WTC11 (cell line): ENCODE results near the gene ENKUR. TPM values are rescaled to one million over a fixed set of nuclear protein-coding genes. Genes with fewer than 3 reads are reported as not detected.
A peak's percentile ranks its signal among the peaks of the same experiment; 100 is the strongest.

Experiments
- ATAC-seq: fragments of 200-7000 bp; cut with Tn5 transposase; 2 replicates; pipeline ENCODE4 v1.10.0; 2021; ENCODE audit warnings: mild to moderate bottlenecking, moderate library complexity
- CTCF ChIA-PET: fragments of 300-600 bp; sonication (Branson Sonifier 250); formaldehyde crosslinking; loops from one replicate; lab custom pipeline; 2021; ENCODE audit warnings: antibody characterized with exemption; lab: Charles Lee
- POLR2A ChIA-PET: fragments of 350-600 bp; sonication (Branson Sonifier 250); formaldehyde crosslinking; loops from one replicate; lab custom pipeline; 2021; ENCODE audit warnings: antibody characterized with exemption; lab: Charles Lee
- DNase-seq: peaks from one replicate; pipeline ENCODE4 v3.0.0; 2021; ENCODE audit warnings: low spot score
- H3K27ac Mint-ChIP-seq: 2 replicates; pipeline ENCODE4 v1.8.0; 2021; ENCODE audit warnings: mixed read lengths
- H3K27me3 Mint-ChIP-seq: 2 replicates; pipeline ENCODE4 v1.8.0; 2021; ENCODE audit warnings: low read depth, mild to moderate bottlenecking, moderate library complexity, mixed read lengths
- H3K36me3 Mint-ChIP-seq: 2 replicates; pipeline ENCODE4 v1.8.0; 2021; ENCODE audit warnings: mixed read lengths
- H3K4me1 Mint-ChIP-seq: 2 replicates; pipeline ENCODE4 v1.8.0; 2022; ENCODE audit warnings: mixed read lengths
- H3K4me3 Mint-ChIP-seq: 2 replicates; pipeline ENCODE4 v1.8.0; 2021; ENCODE audit warnings: mild to moderate bottlenecking, moderate library complexity, mixed read lengths
- H3K9me3 Mint-ChIP-seq: 2 replicates; pipeline ENCODE4 v1.8.0; 2021; ENCODE audit warnings: mixed read lengths
- ATF1 ChIP-seq: sonication (generic); formaldehyde crosslinking; IDR thresholded peaks from 2 replicates; pipeline ENCODE4 v1.8.1; 2023; ENCODE audit warnings: mild to moderate bottlenecking, moderate library complexity, missing genetic modification reagents
- CBFB ChIP-seq: sonication (generic); formaldehyde crosslinking; IDR thresholded peaks from 2 replicates; pipeline ENCODE4 v1.8.1; 2022; ENCODE audit warnings: mild to moderate bottlenecking, low read depth, missing genetic modification reagents
- ELF4 ChIP-seq: sonication (generic); formaldehyde crosslinking; IDR thresholded peaks from 2 replicates; pipeline ENCODE4 v1.8.1; 2022; ENCODE audit warnings: low read depth, mild to moderate bottlenecking, moderate library complexity, missing genetic modification reagents
- ETV6 ChIP-seq: sonication (generic); formaldehyde crosslinking; IDR thresholded peaks from 2 replicates; pipeline ENCODE4 v1.8.1; 2022; ENCODE audit warnings: mild to moderate bottlenecking, missing genetic modification reagents
- GRHL2 ChIP-seq: fragments of 250-450 bp; sonication (Bioruptor Pico); IDR thresholded peaks from 2 replicates; pipeline ENCODE4 v1.8.0; 2022; ENCODE audit warnings: mild to moderate bottlenecking, moderate library complexity; ENCODE audit not compliant: insufficient replicate concordance, severe bottlenecking
- GTF2I ChIP-seq: fragments of 250-450 bp; sonication (Bioruptor Pico); conservative IDR thresholded peaks from 2 replicates; pipeline ENCODE4 v1.4.0; 2021; ENCODE audit warnings: mild to moderate bottlenecking
- IRF2 ChIP-seq: sonication (generic); formaldehyde crosslinking; IDR thresholded peaks from 2 replicates; pipeline ENCODE4 v1.8.0; 2022; ENCODE audit warnings: low read depth, missing genetic modification reagents, borderline replicate concordance
- NR2C2 ChIP-seq: sonication (generic); formaldehyde crosslinking; IDR thresholded peaks from 2 replicates; pipeline ENCODE4 v1.8.0; 2022; ENCODE audit warnings: mild to moderate bottlenecking, missing genetic modification reagents
- RORB ChIP-seq: fragments of 250-450 bp; sonication (Bioruptor Pico); IDR thresholded peaks from 2 replicates; pipeline ENCODE4 v1.9.0; 2021; ENCODE audit warnings: mild to moderate bottlenecking
- SMAD3 ChIP-seq: sonication (generic); formaldehyde crosslinking; IDR thresholded peaks from 2 replicates; pipeline ENCODE4 v1.8.0; 2022; ENCODE audit warnings: missing genetic modification reagents, mild to moderate bottlenecking, borderline replicate concordance
- SMAD4 ChIP-seq: sonication (generic); formaldehyde crosslinking; IDR thresholded peaks from 2 replicates; pipeline ENCODE4 v1.8.0; 2022; ENCODE audit warnings: mild to moderate bottlenecking, missing genetic modification reagents
- SOX15 ChIP-seq: fragments of 250-450 bp; sonication (Bioruptor Pico); IDR thresholded peaks from 2 replicates; pipeline ENCODE4 v1.9.0; 2021; ENCODE audit warnings: mild to moderate bottlenecking
- TP53 ChIP-seq: sonication (generic); formaldehyde crosslinking; IDR thresholded peaks from 2 replicates; pipeline ENCODE4 v1.8.1; 2023; ENCODE audit warnings: mild to moderate bottlenecking, missing genetic modification reagents
- ZBTB21 ChIP-seq: sonication (generic); formaldehyde crosslinking; IDR thresholded peaks from 2 replicates; pipeline ENCODE4 v1.8.1; 2023; ENCODE audit warnings: mild to moderate bottlenecking, missing genetic modification reagents, borderline replicate concordance
- ZNF121 ChIP-seq: sonication (generic); formaldehyde crosslinking; IDR thresholded peaks from 2 replicates; pipeline ENCODE4 v1.8.0; 2023; ENCODE audit warnings: missing genetic modification reagents
- ZNF263 ChIP-seq: sonication (generic); formaldehyde crosslinking; IDR thresholded peaks from 2 replicates; pipeline ENCODE4 v1.8.1; 2022; ENCODE audit warnings: low read depth, mild to moderate bottlenecking, moderate library complexity, missing genetic modification reagents
- ZNF423 ChIP-seq: fragments of 250-450 bp; sonication (Bioruptor Pico); IDR thresholded peaks from 2 replicates; pipeline ENCODE4 v2.1.2; 2022; ENCODE audit warnings: mild to moderate bottlenecking, moderate library complexity
- total RNA-seq: library from RNA; stranded (reverse); gene quantifications from 3 replicates; pipeline ENCODE4 v1.2.3, GENCODE V29; 2021
- TF ChIP-seq, protein P1 (sequence below): fragments of 250-450 bp; sonication (Bioruptor Pico); IDR thresholded peaks from 2 replicates; pipeline ENCODE4 v1.9.0; 2021; ENCODE audit warnings: mild to moderate bottlenecking
- TF ChIP-seq, protein P2 (sequence below): sonication (generic); formaldehyde crosslinking; IDR thresholded peaks from 2 replicates; pipeline ENCODE4 v1.8.1; 2023; ENCODE audit warnings: mild to moderate bottlenecking, missing genetic modification reagents, moderate library complexity
- TF ChIP-seq, protein P3 (sequence below): sonication (generic); formaldehyde crosslinking; IDR thresholded peaks from 2 replicates; pipeline ENCODE4 v1.8.0; 2023; ENCODE audit warnings: missing genetic modification reagents
- TF ChIP-seq, protein P4 (sequence below): fragments of 250-450 bp; sonication (Bioruptor Pico); IDR thresholded peaks from 2 replicates; pipeline ENCODE4 v2.1.2; 2022; ENCODE audit warnings: mild to moderate bottlenecking, moderate library complexity
- TF ChIP-seq, protein P5 (sequence below): sonication (generic); formaldehyde crosslinking; IDR thresholded peaks from 2 replicates; pipeline ENCODE4 v1.8.1; 2022; ENCODE audit warnings: low read depth, mild to moderate bottlenecking, moderate library complexity, missing genetic modification reagents, borderline replicate concordance
- TF ChIP-seq, protein P6 (sequence below): sonication (generic); formaldehyde crosslinking; conservative IDR thresholded peaks from 2 replicates; pipeline ENCODE4 v1.8.1; 2022; ENCODE audit warnings: mild to moderate bottlenecking, missing genetic modification reagents

The ENKUR gene
- total RNA-seq, 1 experiment from 2014 or later = not detected

DNA sequence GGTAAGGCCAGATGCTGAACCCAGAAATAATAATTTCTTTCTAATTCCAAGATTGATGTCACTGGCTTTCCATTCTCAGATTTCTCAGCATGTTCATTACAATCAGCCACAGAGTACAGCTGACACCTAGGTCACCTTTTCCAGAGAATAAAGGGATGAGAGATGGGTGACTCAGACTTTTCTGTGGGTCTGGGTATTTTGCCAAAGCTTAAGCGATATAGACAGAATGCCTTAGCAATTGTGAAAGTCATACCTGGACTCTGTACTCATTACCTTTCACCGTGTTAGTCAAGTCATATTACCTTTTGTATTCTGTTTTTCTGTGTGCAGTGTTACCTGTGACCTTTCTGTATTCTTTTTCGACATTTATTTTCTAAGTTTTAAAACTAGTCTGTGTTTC lies 53.0 kb downstream of the ENKUR start (continued):
- TF ChIP-seq, protein P1, sequence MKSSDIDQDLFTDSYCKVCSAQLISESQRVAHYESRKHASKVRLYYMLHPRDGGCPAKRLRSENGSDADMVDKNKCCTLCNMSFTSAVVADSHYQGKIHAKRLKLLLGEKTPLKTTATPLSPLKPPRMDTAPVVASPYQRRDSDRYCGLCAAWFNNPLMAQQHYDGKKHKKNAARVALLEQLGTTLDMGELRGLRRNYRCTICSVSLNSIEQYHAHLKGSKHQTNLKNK = no peak
- no peak for TF ChIP-seq ATF1 (CRISPR knock-in tag)
- no peak for TF ChIP-seq SMAD4 (CRISPR knock-in tag)
- no peak for TF ChIP-seq ZNF423 (CRISPR knock-in tag)
- no peak for TF ChIP-seq CBFB (CRISPR knock-in tag)
- TF ChIP-seq RORB = no peak
- TF ChIP-seq, all 79 proteins: peak for 0

DNA sequence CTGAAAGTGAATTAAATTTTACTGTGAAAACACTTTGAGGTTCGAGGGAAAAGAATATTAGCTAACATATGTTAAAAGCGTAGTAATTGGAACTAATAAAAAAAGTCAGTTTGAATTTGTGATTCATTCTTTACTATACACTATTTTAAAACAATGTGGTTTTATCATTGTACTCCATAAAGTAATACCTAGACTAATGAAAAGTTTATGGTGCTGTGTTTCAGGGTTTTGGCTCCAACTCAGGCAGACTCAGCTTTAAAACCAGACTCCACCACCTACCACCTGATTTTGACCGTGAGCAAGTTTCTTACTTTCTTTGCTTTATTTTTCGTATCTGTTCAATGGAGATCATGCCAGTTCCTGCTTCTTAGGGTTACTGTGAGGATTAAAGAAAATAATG lies 54.4 kb downstream of the ENKUR start:
- ATAC-seq (no peak), DNase-seq (no peak)
- no peaks in the 10 kb centered on the region for H3K9me3 Mint-ChIP-seq
- H3K4me3 Mint-ChIP-seq = no peak overlapping the region
- H3K4me1 Mint-ChIP-seq = peaks cover 20% of the 10 kb centered on the region
- POLR2A ChIA-PET = no interaction called here
- no peak overlapping the region for H3K27ac Mint-ChIP-seq
- no peaks in the 10 kb centered on the region for H3K27me3 Mint-ChIP-seq
- no peak for TF ChIP-seq CBFB (CRISPR knock-in tag)
- no peak for TF ChIP-seq TP53 (CRISPR knock-in tag)
- TF ChIP-seq RORB = no peak
- TF ChIP-seq, protein P2, sequence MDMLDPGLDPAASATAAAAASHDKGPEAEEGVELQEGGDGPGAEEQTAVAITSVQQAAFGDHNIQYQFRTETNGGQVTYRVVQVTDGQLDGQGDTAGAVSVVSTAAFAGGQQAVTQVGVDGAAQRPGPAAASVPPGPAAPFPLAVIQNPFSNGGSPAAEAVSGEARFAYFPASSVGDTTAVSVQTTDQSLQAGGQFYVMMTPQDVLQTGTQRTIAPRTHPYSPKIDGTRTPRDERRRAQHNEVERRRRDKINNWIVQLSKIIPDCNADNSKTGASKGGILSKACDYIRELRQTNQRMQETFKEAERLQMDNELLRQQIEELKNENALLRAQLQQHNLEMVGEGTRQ = no peak
- TF ChIP-seq ETV6 (CRISPR knock-in tag) = no peak
- TF ChIP-seq, protein P3, sequence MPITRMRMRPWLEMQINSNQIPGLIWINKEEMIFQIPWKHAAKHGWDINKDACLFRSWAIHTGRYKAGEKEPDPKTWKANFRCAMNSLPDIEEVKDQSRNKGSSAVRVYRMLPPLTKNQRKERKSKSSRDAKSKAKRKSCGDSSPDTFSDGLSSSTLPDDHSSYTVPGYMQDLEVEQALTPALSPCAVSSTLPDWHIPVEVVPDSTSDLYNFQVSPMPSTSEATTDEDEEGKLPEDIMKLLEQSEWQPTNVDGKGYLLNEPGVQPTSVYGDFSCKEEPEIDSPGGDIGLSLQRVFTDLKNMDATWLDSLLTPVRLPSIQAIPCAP (CRISPR knock-in tag) = no peak
- TF ChIP-seq ELF4 (CRISPR knock-in tag) = no peak
- no peak for TF ChIP-seq NR2C2 (CRISPR knock-in tag)
- no peak for TF ChIP-seq IRF2
- H3K36me3 Mint-ChIP-seq = no peaks in the 10 kb centered on the region
- CTCF ChIA-PET = interaction anchor here (0.6 kb wide), 1 partner anchor 149 kb away, joined by 3 read pairs; no protein-coding TSS in a partner anchor

DNA sequence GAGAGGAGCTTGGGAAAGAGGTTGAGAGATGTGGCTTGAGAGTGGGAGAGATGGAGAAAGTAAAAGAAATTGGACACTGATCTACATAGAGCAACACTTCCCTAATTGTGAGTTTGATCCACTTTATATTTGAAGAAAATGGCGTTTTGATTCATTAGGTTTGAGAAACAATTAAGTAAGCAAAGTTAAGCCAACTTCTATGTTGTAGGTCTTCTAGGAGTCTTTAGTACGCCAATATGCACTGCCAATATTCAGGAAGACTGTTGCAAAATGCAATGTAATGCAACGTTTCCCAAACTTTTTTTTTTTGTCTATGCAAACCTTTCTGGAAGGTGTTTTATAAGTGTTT lies 56.6 kb downstream of the ENKUR start:
- no peak for ATAC-seq
- Mint-ChIP-seq H3K36me3 (no peaks in the 10 kb centered on the region), H3K27ac (no peak overlapping the region), H3K27me3 (no peaks in the 10 kb centered on the region), H3K4me3 (no peak overlapping the region), H3K9me3 (no peaks in the 10 kb centered on the region), H3K4me1 (peaks cover 20% of the 10 kb centered on the region)
- ChIA-PET POLR2A (no interaction called here), CTCF (interaction anchor here (1.5 kb wide), 1 partner anchor 23 kb away, joined by 3 read pairs; no protein-coding TSS in a partner anchor)
- TF ChIP-seq, protein P2 = no peak
- TF ChIP-seq, protein P4, sequence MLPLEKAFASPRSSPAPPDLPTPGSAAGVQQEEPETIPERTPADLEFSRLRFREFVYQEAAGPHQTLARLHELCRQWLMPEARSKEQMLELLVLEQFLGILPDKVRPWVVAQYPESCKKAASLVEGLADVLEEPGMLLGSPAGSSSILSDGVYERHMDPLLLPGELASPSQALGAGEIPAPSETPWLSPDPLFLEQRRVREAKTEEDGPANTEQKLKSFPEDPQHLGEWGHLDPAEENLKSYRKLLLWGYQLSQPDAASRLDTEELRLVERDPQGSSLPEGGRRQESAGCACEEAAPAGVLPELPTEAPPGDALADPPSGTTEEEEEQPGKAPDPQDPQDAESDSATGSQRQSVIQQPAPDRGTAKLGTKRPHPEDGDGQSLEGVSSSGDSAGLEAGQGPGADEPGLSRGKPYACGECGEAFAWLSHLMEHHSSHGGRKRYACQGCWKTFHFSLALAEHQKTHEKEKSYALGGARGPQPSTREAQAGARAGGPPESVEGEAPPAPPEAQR (CRISPR knock-in tag) = no peak
- no peak for DNase-seq

DNA sequence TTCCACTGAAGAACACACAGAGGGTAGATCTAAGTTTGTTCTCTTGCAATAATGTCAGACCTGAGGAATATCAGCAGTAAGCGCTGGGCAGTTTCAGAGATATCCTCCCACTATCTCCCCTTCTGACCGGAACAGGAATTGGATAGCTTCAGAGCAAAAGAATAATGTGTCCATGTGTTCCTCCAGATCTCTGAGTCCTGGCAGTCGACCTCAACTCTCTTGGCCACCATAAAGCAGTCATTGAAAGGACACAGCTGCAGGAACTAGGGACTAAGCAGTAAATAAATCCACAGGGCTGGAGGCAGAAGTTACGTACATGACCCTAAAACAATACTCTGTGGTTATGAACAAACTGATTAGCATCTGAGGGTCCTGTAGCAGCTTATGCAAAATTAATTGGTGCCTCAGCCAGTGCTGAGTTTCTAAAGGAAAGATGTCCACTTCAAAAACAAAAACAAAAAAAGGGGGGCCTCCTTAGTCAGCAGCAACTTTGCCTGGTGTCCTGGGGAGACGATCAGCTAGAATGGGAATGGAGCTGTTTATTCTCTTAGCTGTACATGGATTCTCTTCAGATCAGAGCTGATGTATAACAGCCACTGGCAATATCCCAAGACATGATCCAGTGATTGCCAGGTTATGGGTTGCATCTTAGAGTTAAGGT lies 57.1 kb downstream of the ENKUR start:
- no peaks in the 10 kb centered on the region for H3K9me3 Mint-ChIP-seq
- ATAC-seq = no peak
- no peaks in the 10 kb centered on the region for H3K27me3 Mint-ChIP-seq
- H3K4me3 Mint-ChIP-seq = no peak overlapping the region
- CTCF ChIA-PET = interaction anchor here (1.5 kb wide), 1 partner anchor 23 kb away, joined by 3 read pairs; no protein-coding TSS in a partner anchor
- H3K27ac Mint-ChIP-seq = peak overlapping the region; percentile 29
- DNase-seq = no peak
- POLR2A ChIA-PET = no interaction called here
- H3K36me3 Mint-ChIP-seq = no peaks in the 10 kb centered on the region
- H3K4me1 Mint-ChIP-seq = peaks cover 25% of the 10 kb centered on the region
- no peak for TF ChIP-seq SOX15 (CRISPR knock-in tag)
- TF ChIP-seq GTF2I (CRISPR knock-in tag) = no peak
- no peak for TF ChIP-seq ZNF263 (CRISPR knock-in tag)
- TF ChIP-seq, protein P5, sequence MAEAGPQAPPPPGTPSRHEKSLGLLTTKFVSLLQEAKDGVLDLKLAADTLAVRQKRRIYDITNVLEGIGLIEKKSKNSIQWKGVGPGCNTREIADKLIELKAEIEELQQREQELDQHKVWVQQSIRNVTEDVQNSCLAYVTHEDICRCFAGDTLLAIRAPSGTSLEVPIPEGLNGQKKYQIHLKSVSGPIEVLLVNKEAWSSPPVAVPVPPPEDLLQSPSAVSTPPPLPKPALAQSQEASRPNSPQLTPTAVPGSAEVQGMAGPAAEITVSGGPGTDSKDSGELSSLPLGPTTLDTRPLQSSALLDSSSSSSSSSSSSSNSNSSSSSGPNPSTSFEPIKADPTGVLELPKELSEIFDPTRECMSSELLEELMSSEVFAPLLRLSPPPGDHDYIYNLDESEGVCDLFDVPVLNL = no peak
- no peak for TF ChIP-seq ZBTB21 (CRISPR knock-in tag)
- TF ChIP-seq, protein P6, sequence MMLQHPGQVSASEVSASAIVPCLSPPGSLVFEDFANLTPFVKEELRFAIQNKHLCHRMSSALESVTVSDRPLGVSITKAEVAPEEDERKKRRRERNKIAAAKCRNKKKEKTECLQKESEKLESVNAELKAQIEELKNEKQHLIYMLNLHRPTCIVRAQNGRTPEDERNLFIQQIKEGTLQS (CRISPR knock-in tag) = no peak
- TF ChIP-seq SMAD3 = no peak
- TF ChIP-seq GRHL2 = no peak
- TF ChIP-seq ZNF121 (CRISPR knock-in tag) = no peak
